GM21529 (cell line): ENCODE data around the gene ACP3.

Source experiments
- ATAC-seq: cut with Tn5 transposase; IDR thresholded peaks from one replicate; pipeline ENCODE4 v1.9.1; 2021; ENCODE audit not compliant: unreplicated experiment

ACP3 gene

GRCh38 chr3:132405609-132406299 lies 88.5 kb downstream of the ACP3 start:
- no peak for ATAC-seq

GRCh38 chr3:132406587-132406986 lies 89.4 kb downstream of the ACP3 start:
- no peak for ATAC-seq

DNA sequence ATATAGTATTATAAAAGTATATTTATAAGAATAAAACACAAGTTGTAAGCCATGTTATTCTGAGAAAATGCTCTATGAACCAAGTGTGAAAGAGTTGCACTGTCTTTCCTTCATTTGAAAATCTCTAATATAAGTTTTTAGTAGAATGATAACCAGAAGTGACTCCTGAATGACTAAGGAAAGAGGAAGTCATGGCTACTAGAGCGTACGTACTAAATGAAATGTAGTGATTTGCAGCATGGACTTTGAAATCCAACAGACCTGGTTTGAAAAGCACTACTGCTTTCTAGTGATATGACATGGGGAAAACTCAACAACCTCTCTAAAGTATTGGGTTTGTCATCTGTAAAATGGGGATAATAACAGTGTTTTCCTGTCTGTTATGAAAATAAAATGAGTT lies 89.8 kb downstream of the ACP3 start:
- no peak for ATAC-seq
